ENCODE results near the gene TAF1B. TPM values are rescaled to one million over a fixed set of nuclear protein-coding genes. Genes with fewer than 3 reads are reported as not detected.
"Not testable (repeated sequence)": the region's sequence is repeated elsewhere in the genome, so short reads cannot be mapped to it uniquely, and the experiment has no call there.

The TAF1B gene
- total RNA-seq, 6 experiments from 2014 or later: 4.8 to 8.1 (median 6.6) TPM

DNA sequence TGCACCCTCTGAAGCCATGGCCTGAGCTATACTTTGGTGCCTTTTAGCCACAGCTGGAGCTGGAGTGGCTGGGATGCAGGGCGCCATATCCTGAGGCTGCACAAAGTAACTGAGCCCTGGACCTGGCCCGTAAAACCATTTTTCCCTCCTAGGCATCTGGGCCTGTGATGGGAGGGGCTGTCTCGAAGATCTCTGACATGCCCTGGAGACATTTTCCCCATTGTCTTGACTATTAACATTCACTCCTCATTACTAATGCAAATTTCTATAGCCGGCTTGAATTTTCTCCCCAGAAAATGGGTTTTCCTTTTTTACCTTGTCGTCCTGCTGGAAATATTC, 15.4 kb downstream of the TAF1B start:
- no peak for ATAC-seq
- no peak overlapping the region for H3K4me3 ChIP-seq
- no peaks in the 10 kb centered on the region for H3K27me3 ChIP-seq
- H3K9me3 ChIP-seq: no peaks in the 10 kb centered on the region
- intact Hi-C loops (cut with DNase I): no loop called here
- WGBS (ENCODE audit: insufficient coverage, low coverage, low lambda C conversion rate, missing lambda C conversion rate): 71% methylated on average over 4 of the region's 5 CpGs
- DNase-seq: no peak
- no peak for TF ChIP-seq POLR2A (IDR thresholded peaks at IDR 0.05)
- TF ChIP-seq, protein P1, sequence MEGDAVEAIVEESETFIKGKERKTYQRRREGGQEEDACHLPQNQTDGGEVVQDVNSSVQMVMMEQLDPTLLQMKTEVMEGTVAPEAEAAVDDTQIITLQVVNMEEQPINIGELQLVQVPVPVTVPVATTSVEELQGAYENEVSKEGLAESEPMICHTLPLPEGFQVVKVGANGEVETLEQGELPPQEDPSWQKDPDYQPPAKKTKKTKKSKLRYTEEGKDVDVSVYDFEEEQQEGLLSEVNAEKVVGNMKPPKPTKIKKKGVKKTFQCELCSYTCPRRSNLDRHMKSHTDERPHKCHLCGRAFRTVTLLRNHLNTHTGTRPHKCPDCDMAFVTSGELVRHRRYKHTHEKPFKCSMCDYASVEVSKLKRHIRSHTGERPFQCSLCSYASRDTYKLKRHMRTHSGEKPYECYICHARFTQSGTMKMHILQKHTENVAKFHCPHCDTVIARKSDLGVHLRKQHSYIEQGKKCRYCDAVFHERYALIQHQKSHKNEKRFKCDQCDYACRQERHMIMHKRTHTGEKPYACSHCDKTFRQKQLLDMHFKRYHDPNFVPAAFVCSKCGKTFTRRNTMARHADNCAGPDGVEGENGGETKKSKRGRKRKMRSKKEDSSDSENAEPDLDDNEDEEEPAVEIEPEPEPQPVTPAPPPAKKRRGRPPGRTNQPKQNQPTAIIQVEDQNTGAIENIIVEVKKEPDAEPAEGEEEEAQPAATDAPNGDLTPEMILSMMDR (IDR thresholded peaks at IDR 0.05): no peak
- peaks cover 0 to 14% (median 2%) of the 10 kb centered on the region in 4 donors for H3K36me3 ChIP-seq
- peaks cover 0 to 6% (median 0%) of the 10 kb centered on the region in 4 donors for H3K4me1 ChIP-seq
- H3K27ac ChIP-seq: no peak overlapping the region

GRCh38 chr2:9860922-9861580, 17.8 kb downstream of the TAF1B start:
- H3K9me3 ChIP-seq; ATAC-seq; H3K36me3 ChIP-seq; intact Hi-C loops (cut with DNase I); DNase-seq; H3K4me3 ChIP-seq; H3K4me1 ChIP-seq; H3K27ac ChIP-seq; H3K27me3 ChIP-seq: not testable (repeated sequence)
- 98% methylated on average over 11 of the region's 21 CpGs for WGBS (ENCODE audit: insufficient coverage, low coverage, low lambda C conversion rate, missing lambda C conversion rate)

- intact Hi-C loops (cut with DNase I): no loop called here
- no peak for ATAC-seq
- no peak for TF ChIP-seq POLR2A (IDR thresholded peaks at IDR 0.05)
- TF ChIP-seq, protein P1 (IDR thresholded peaks at IDR 0.05): no peak
Measured at GRCh38 chr2:9867881-9868280, 24.6 kb downstream of the TAF1B start.

GRCh38 chr2:9873337-9873736, 30.1 kb downstream of the TAF1B start:
- intact Hi-C loops (cut with DNase I): no loop called here
- Histone ChIP-seq H3K4me3 (no peak overlapping the region), H3K27me3 (no peaks in the 10 kb centered on the region), H3K27ac (no peak overlapping the region), H3K36me3 (peaks cover 0 to 5% (median 2%) of the 10 kb centered on the region in 4 donors), H3K4me1 (no peaks in the 10 kb centered on the region), H3K9me3 (no peaks in the 10 kb centered on the region)
- WGBS (ENCODE audit: insufficient coverage, low coverage, low lambda C conversion rate, missing lambda C conversion rate): 100% methylated on average over 1 of the region's 1 CpG
- no peak for ATAC-seq
- TF ChIP-seq, protein P1 (IDR thresholded peaks at IDR 0.05): no peak
- no peak for TF ChIP-seq POLR2A (IDR thresholded peaks at IDR 0.05)
- no peak for DNase-seq

More at GRCh38 chr2:9867881-9868280, 24.6 kb downstream of the TAF1B start:
- Histone ChIP-seq H3K4me1 (no peaks in the 10 kb centered on the region), H3K27ac (no peak overlapping the region), H3K27me3 (no peaks in the 10 kb centered on the region), H3K36me3 (peaks cover 0 to 4% (median under 1%) of the 10 kb centered on the region in 4 donors), H3K9me3 (no peaks in the 10 kb centered on the region), H3K4me3 (no peak overlapping the region)
- no peak for DNase-seq
- 98% methylated on average over 6 of the region's 6 CpGs for WGBS (ENCODE audit: insufficient coverage, low coverage, low lambda C conversion rate, missing lambda C conversion rate)

DNA sequence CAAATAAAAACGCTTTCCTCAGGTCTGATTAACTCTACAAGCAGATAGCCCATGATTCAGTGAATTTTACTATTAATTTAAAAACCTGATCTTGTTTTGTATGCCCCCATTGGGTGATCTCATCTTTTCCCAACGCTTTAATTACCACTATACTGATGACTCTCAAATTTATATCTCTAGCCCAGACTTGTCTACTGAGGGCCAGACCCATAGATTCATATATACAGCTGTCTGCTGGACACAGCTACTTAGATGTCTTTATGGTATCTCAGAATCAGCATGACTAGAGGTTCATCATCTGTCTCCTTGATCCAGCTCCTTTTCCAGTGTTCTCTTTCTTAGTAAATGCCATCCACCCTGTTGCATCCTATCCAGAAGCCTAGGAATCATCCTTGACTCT, 33.8 kb downstream of the TAF1B start:
- TF ChIP-seq POLR2A (IDR thresholded peaks at IDR 0.05): no peak
- TF ChIP-seq, protein P1 (IDR thresholded peaks at IDR 0.05): no peak
- peaks cover 0 to 5% (median 0%) of the 10 kb centered on the region in 4 donors for H3K36me3 ChIP-seq
- no peak overlapping the region for H3K4me3 ChIP-seq
- WGBS (ENCODE audit: insufficient coverage, low coverage, low lambda C conversion rate, missing lambda C conversion rate): 100% methylated on average over 2 of the region's 2 CpGs
- DNase-seq (no peak), ATAC-seq (no peak)
- H3K4me1 ChIP-seq: no peaks in the 10 kb centered on the region
- no peak overlapping the region for H3K27ac ChIP-seq
- no peaks in the 10 kb centered on the region for H3K9me3 ChIP-seq
- H3K27me3 ChIP-seq: no peaks in the 10 kb centered on the region
- intact Hi-C loops (cut with DNase I): no loop called here
